ENCODE measurements around the gene PKP1.

The PKP1 gene

GRCh38 chr1:201266276-201266675, 17.0 kb upstream of the PKP1 start:
- no peak for TF ChIP-seq GATA1 (IDR thresholded peaks at IDR 0.05; ENCODE audit: low read depth, low read length)
- TF ChIP-seq POLR2A (IDR thresholded peaks at IDR 0.05; ENCODE audit: low read length), result no peak
- no peak for DNase-seq

DNA sequence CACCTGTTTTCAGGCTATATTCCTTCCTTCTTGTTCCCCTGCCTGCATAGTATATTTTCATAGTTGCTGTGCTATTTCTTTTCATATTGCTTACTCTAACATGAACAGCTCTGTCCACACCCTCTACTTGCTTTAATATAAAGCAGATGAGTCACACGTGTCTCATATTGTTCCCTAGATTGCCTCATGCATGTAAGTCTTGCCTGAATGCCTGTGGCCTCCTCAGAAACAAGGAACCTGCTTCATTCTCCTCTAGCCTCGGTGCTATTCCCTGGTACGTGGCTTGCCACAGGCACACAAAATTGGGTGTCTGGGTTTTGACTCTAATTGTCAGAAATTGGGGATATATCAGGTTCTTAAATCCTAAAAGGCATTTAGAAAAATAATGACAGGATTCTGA, 16.5 kb upstream of the PKP1 start:
- no peak for DNase-seq
- TF ChIP-seq GATA1 (IDR thresholded peaks at IDR 0.05; ENCODE audit: low read depth, low read length), result no peak
- TF ChIP-seq POLR2A (IDR thresholded peaks at IDR 0.05; ENCODE audit: low read length), result no peak

GRCh38 chr1:201267481-201268229, 15.7 kb upstream of the PKP1 start:
- no peak for DNase-seq
- no peak for TF ChIP-seq POLR2A (IDR thresholded peaks at IDR 0.05; ENCODE audit: low read length)
- no peak for TF ChIP-seq GATA1 (IDR thresholded peaks at IDR 0.05; ENCODE audit: low read depth, low read length)

DNA sequence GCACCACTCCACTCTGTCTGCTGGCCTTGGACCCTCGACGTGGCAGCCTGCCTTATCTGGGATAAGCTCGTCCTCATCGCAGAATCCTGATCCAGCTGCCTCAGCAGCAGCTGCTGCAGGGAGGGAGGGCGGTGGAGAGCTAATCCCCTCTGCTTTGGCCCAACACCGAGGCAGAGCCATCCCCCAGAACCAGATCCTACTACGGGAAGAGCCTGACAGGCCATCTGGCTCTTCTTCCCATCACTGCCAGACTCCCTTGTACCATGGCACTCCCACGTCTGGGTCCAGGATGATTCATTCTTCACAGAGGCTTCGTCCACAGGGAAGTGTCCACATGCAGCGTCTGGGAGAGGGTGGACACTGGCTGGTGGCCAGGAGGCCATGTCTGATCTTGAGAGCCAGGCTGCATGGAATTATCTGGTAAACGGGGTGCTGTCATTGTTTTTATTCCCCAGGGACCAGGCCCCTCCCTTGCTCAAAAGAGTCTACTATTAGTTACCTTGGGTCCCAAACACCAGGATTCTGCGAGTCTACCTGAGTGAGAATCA, 14.6 kb upstream of the PKP1 start:
- no peak for DNase-seq
- TF ChIP-seq GATA1 (IDR thresholded peaks at IDR 0.05; ENCODE audit: low read depth, low read length) (no peak), POLR2A (IDR thresholded peaks at IDR 0.05; ENCODE audit: low read length) (no peak)

- TF ChIP-seq GATA1 (IDR thresholded peaks at IDR 0.05; ENCODE audit: low read depth, low read length) (no peak), POLR2A (IDR thresholded peaks at IDR 0.05; ENCODE audit: low read length) (no peak)
- DNase-seq, result no peak
Observed at GRCh38 chr1:201269281-201269680, 14.0 kb upstream of the PKP1 start.

- no peak for DNase-seq
Observed at GRCh38 chr1:201269900-201270410, 13.4 kb upstream of the PKP1 start.

GRCh38 chr1:201270616-201271390, 12.5 kb upstream of the PKP1 start:
- no peak for TF ChIP-seq GATA1 (IDR thresholded peaks at IDR 0.05; ENCODE audit: low read depth, low read length)
- no peak for TF ChIP-seq POLR2A (IDR thresholded peaks at IDR 0.05; ENCODE audit: low read length)
- DNase-seq, result no peak

More at GRCh38 chr1:201269900-201270410, 13.4 kb upstream of the PKP1 start:
- TF ChIP-seq POLR2A (IDR thresholded peaks at IDR 0.05; ENCODE audit: low read length) (no peak), GATA1 (IDR thresholded peaks at IDR 0.05; ENCODE audit: low read depth, low read length) (no peak)

- TF ChIP-seq POLR2A (IDR thresholded peaks at IDR 0.05; ENCODE audit: low read length) (no peak), GATA1 (IDR thresholded peaks at IDR 0.05; ENCODE audit: low read depth, low read length) (no peak)
- no peak for DNase-seq
Observed at GRCh38 chr1:201272799-201273198, 10.5 kb upstream of the PKP1 start.

DNA sequence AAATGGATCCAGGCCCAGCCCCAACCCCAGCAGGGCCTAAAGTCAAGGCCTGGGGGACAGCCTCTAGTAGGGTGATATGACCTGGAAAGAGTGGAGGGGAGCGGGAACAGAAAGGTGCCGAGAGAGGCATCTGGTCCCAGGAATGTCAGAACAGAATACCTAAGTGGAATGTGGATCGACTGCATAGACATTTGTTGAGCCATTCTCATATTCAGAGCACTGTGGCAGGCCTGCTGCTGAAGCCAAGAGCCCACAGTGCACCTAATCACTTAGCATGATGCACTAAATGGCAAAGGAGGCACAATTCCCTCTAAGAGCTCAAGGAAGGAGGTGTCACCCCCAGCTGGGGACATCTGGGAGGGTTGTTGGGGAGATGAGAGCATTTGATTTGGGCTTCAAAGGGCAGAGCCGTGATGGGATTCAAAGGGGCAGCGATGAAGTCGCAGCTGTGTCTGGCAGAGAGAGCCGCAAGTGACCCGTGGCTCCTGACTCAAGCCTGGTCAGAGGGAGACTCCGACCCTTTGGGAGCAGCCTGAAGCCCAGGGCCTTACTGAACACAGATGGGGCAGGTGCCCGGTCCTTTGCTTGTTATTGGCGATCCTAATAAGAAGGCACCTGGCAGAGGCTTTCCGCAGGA, 8.6 kb upstream of the PKP1 start:
- DNase-seq, result no peak
- TF ChIP-seq GATA1 (IDR thresholded peaks at IDR 0.05; ENCODE audit: low read depth, low read length) (no peak), POLR2A (IDR thresholded peaks at IDR 0.05; ENCODE audit: low read length) (no peak)

GRCh38 chr1:201275253-201275666, 8.0 kb upstream of the PKP1 start:
- no peak for DNase-seq
- TF ChIP-seq POLR2A (IDR thresholded peaks at IDR 0.05; ENCODE audit: low read length) (peak; percentile 62), GATA1 (IDR thresholded peaks at IDR 0.05; ENCODE audit: low read depth, low read length) (no peak)

GRCh38 chr1:201276891-201277290, 6.4 kb upstream of the PKP1 start:
- no peak for DNase-seq
- TF ChIP-seq POLR2A (IDR thresholded peaks at IDR 0.05; ENCODE audit: low read length), result no peak
- TF ChIP-seq GATA1 (IDR thresholded peaks at IDR 0.05; ENCODE audit: low read depth, low read length), result no peak

GRCh38 chr1:201277441-201277840, 5.9 kb upstream of the PKP1 start:
- no peak for TF ChIP-seq GATA1 (IDR thresholded peaks at IDR 0.05; ENCODE audit: low read depth, low read length)
- no peak for TF ChIP-seq POLR2A (IDR thresholded peaks at IDR 0.05; ENCODE audit: low read length)

GRCh38 chr1:201279313-201279712, 4.0 kb upstream of the PKP1 start:
- DNase-seq, result no peak
- TF ChIP-seq GATA1 (IDR thresholded peaks at IDR 0.05; ENCODE audit: low read depth, low read length) (no peak), POLR2A (IDR thresholded peaks at IDR 0.05; ENCODE audit: low read length) (no peak)

More at GRCh38 chr1:201277441-201277840, 5.9 kb upstream of the PKP1 start:
- no peak for DNase-seq

DNA sequence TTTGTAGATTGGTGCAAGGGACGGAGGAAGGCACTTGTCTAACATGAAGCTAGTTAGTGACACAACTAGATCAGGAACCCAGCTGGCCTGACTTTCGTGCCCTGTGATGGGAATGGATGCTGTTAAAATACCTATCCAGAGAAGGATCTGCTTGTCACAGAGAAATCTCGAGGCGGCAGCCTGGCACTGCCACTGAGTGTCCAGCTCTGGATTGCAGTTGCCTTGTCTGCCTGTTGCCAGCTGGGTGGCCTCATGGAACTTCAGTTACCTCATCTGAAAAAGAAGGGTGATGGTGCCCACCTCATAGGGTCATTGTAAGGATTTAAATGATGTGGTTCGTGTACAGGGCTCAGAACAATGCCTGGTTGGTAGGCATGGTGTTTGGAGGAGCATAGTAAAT, 2.4 kb upstream of the PKP1 start:
- no peak for DNase-seq
- no peak for TF ChIP-seq GATA1 (IDR thresholded peaks at IDR 0.05; ENCODE audit: low read depth, low read length)
- TF ChIP-seq POLR2A (IDR thresholded peaks at IDR 0.05; ENCODE audit: low read length), result no peak

All from erythroblast (primary cell).